GM19372 (cell line): Measurements from ENCODE around the gene S100B.
A peak's percentile ranks its signal among the peaks of the same experiment; 100 is the strongest.
"Not testable (repeated sequence)": the region's sequence is repeated elsewhere in the genome, so short reads cannot be mapped to it uniquely, and the experiment has no call there.

Experiments
- ATAC-seq: cut with Tn5 transposase; IDR thresholded peaks from one replicate; pipeline ENCODE4 v1.9.1; 2021; ENCODE audit warnings: mild to moderate bottlenecking, low read depth, moderate library complexity; ENCODE audit not compliant: unreplicated experiment

The S100B gene

DNA sequence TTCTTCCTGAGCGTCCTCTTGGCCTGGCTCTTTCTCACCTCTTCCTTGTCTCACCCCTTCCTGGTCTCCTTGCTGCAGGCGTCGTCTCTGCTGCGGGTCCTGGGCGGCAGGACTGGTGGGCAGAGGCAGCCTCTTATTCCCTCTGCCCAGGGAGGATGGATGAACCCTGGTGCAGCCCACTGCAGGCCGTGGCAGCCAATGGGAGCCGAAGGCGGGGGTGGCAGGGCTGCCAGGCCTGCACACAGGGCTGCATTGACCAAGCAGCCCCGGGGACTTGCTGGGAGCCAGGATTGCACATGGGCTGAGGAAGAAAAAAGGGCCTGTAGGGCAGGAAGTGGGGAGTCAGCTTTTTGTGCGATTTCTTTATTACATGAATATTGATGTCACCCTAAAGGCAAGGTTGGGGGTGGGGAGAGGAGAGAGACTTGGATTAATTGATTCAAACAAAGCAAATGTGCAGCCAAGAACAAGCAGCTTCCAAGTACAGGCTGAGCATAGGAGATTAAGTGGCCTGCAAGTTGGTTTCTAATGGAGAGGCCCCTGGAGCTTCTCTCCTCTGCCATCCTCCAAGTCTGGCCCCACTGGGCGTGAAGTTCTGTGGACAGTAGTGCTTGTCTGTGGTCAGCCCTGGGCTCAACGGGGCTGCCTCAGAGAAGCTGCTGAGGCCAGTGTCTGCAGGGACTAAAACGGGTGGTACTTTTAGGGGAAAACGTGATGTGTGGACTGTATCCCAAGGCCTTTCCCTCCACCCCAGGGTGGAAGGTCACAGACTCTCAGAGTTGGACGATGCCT is at the start of gene S100B:
S100B (minus strand) TSS at position 108 of the 792 bp plus-strand sequence. CDS start 2,667 bp downstream, outside the sequence.
- no peak for ATAC-seq

DNA sequence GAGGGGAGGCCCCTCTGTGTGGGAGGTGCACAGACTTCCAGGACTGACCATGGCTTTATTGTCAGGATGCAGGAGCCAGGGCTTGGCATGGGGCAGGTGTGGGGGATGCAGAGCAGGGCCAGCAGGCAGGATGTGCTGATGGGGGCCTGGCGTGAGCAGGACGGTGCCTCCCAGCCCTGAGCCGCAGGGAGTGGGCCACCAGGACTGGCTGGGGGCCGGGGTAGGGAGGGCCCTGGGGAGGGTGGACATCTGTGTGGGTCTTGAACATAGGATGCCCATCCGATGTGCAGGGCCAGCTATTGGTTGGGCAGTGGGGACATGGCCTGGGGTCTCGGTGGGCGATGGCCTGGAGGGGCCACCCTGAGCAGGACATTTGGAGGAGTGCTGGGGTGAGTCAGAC is 46.2 kb upstream of the S100B start:
- no peak for ATAC-seq

DNA sequence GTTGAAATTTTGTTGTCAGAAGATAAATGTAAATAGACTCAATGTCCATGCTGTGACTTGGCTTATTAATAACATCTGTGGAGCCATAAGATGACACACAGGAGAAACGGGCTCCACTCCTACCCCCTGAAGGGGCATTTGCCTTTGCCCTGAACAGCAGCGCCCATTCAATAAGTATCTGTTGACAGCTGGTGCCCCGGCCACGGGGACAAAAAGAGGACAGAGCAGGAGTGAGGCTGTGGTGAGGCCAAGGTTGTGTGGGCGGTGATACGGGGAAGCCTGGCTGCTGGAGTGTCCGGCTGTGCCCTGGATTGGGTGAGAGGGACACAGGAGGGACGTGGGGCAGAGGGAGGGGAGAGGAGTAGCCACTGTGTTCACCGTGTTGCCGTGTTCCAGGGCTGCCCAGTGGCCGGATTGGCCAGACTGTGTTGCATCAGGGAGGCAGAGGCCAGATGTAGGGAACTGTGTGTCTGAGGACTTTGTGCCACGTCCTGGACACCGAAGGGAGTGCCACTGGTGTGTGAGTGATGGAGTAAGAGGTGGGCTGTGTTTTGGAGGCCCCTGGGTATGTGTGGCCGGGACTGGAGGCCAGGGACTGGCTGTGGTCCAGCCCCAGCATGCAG is 45.7 kb upstream of the S100B start:
- ATAC-seq: no peak

DNA sequence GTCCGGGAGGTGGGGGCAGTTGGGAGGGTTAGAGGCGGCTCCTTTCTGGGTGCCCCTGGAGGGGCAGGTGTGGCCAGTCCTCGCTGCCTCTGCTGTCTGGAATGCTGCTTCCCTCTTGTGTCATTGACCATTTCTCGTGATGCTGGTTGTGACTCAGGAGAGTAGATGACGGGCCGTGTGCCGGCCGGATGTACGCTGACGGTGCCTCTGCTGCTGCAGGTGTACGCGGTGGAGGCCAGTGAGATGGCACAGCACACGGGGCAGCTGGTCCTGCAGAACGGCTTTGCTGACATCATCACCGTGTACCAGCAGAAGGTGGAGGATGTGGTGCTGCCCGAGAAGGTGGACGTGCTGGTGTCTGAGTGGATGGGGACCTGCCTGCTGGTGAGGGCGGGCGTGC is 44.5 kb upstream of the S100B start:
- ATAC-seq: no peak

DNA sequence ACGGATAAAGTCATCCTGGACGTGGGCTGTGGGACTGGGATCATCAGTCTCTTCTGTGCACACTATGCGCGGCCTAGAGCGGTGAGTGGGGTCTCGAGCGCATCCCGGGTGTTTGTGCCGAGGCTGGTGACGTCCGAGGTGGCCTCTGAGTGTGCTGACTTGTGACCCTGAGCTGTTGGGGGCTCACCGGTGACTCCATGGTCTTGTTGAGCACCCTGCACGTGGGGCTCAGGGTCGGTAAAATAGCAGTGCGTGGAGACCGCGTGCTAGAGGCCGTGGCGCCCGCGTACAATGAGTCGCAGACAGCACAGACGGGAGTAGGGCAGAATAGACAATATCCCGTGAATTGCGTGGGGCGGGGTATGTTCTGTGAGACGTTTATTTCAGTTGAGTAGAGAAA is 43.7 kb upstream of the S100B start:
- ATAC-seq: no peak

DNA sequence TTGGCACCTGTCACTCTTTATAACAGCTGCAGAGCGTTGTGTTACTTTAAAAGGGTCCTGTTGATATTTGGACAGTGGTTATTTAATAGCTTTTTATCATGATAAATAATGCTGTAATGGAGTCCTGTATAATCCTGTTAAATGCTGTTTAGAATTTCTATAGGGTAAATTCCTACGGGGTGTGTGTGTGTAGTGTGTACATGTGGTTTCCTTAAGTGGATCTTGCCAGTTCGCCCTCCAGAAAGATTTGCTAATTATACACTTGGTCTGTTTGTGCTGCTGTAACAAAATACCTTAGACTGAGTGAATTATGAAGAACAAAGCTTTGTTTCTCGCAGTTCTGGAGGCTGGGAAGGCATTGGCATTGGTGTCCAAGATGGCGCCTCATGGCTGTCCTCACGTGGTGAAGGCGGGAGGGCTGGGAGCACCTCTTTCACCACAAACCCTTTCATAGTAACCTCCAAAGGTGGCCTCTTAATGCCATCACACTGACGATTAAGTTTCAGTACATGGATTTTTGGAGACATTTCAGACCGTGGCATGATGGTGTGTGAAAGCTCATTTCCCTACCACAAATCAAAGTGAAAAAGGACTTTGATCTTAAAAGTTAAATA is 41.8 kb upstream of the S100B start:
- ATAC-seq: no peak

DNA sequence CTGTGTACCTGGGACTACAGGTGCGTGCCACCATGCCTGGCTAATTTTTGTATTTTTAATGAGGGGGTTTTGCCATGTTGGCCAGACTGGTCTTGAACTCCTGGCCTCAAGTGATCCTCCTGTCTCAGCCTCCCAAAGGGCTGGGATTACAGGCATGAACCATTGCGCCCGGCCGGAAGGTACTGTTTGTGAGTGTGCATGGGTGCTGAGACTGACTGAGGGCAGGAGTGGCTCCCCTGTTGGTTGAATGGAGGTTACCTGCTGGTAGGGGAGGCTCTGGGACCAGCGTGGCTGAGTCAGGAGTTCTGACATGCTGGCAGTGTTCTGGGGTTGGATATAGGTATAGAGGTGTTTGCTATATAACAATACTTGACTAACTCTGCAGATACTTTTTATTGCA is 41.0 kb upstream of the S100B start:
- no peak for ATAC-seq

DNA sequence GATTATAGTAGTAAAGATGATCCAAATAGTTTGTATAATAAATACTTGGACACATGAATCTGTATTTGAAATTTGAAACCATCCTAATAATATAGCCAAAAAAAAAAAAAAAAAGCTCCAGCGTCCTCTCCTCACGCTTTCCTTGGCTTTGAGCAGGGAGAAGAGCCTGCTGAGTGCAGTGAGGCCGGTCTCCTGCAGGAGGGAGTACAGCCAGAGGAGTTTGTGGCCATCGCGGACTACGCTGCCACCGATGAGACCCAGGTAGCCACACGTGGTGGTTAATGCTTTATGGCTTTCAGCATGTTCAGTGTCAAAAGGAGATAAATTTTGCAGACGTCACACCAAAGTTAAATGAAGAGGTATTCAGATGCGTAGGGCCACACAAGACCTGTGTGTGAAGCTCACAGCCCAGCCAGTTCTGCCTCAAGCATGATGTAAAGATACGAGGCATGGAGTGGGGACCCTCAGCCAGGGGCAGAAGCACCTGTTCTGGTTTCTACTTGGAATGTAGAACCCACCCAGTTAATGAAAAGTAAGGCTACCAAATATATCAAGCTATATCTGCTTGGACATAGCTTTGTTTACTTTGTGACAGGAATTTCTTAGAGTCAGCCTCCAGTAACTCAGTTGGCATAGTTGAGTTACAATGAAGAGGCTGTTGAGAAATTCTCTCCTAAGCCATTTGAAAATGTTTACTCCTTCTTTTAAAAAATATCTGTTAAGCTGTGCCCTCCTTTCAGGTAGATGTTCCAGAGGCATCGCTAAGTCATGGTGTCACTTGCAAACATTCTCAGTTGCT is 38.7 kb upstream of the S100B start:
- ATAC-seq: no peak

DNA sequence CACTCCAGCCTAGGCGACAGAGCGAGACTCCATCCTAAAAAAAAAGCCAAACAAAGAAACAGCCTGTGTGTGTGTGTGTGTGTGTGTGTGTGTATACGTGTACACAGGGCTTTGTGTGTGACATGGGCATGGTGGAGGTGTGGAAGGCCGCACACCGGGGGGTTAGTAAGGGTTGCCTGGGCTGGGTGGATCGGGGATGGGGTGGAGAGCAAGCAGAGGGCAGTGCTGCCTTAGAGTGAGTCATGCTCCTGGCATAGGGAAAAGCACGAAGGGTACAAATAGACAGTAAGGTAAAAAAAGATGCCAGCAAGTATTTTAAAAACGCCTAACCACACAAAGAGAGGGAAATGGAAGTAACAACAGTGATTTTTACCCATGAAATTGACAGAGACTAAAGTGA is 36.8 kb upstream of the S100B start:
- ATAC-seq: no peak

DNA sequence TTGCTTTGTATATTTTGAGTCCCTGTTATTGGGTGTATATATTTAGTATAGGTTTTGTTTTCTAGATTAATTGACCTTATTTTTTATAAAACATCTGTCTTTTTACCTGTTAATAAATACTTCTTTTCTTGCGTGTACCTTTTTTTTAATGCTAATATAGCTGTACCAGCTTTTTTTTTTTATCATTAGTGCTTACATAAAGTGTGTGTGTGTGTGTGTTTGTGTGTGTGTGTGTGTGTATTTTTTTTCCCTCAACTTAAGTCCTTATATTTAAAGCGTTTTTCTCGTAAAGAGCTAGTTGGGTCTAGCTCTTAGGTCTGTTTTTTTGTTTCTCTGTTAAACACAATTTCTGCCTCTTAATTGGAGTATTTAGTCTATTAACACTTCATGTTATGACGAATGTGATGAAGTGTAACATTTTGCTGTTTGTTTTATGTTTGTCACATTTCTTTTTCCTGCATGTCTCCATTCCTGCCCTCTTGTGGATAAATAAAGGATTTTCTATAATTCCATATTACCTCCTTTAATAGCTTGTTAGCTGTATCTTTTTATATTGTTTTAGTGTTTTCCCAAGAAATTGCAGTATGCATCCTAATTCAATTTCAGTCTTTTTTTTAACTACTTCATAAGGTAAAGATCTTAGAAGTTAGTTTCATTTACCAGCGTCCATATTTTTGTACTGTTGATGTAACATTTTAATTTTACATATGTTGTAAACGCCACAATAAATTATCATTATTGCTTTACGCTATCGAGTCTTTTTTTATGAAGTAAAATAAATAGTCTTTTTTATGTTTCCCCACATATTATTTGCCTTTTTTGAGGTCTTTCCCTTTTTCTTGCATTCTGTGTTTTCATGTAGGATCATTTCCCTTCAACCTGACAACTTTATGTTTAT is 34.9 kb upstream of the S100B start:
- ATAC-seq: no peak

DNA sequence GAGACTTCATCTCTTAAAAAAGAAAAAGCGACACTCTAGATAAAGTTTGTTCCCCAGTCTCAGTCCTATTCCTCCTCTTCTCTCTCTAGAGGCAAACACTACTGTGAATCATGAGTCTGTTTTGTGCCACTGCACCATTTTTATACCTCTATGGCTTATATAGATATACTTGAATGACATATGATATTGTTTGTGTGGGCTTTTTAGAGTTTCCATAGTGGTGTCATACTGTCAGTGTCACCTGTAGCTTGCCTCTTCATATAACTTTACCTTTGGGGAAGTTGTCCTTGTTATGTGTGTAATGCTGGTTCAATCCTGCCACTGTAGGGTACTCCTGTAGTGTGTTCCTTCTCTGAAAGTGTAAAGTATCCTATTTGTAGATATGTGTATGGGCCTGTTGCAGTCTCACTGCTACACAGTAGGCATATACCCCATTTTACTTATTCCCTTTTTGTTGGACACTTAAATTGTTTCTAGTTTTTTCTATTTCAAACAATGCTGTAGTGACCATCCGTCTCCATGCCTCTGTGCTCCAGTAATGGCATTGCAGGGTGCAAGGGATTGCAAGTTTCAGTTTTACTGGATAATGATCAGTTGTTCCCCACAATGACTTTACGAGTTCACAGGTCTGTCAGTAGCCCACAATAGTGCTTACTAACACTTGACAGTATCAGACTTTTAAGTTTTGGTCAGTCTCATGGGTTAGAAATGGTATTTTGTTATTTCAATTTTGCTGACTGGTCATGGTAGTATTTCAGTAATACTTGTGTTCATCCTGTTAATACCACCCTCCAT is 33.3 kb upstream of the S100B start:
- ATAC-seq: no peak

DNA sequence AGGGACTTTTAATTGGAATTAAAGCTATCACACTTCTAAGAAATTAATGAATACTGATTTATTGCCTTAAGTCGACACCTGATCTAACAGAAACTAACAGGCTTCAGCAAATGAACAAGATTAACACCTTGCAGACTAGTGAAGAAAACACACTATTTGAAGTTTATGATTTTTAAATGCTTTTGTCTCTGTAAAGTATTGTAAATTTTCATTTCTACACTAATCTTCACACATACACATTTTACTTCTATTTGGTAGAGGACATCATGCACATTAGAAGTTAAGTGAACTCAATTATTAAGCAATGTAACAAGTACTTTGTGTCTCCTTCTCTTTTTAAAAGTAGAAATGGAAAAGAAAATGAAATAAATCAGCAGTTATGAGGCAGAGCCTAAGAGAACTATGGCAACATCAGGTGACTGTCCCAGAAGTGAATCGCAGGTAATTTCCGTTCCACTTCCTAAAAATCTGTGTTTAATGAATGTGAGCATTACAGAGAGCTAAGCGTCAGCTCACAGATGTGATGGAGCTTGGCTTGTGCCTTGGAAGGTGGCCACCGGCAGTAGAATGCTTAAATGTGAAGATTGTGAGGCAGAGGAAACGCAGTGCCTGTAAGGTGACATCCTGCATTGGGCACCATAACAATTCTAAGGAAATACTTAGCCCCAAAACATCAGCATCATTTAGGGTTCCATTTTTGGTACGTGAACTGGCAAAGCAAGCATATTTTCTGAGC is 31.8 kb upstream of the S100B start:
- no peak for ATAC-seq

DNA sequence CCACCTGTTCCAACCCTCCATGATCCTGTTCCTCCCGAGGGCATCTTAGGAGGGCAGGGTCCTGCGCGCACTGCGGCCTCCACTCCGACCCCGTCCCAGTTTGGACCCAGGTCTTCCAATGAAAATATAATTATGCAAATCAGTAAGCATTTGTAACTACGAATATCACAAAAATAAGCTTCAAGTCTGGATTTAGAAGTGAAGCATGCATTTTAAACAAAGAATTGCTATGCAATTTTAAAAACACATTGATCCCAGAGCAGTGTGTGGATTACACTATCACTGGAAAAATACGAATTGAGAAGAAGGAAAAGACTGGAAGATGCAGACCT is 31.3 kb upstream of the S100B start:
- no peak for ATAC-seq

DNA sequence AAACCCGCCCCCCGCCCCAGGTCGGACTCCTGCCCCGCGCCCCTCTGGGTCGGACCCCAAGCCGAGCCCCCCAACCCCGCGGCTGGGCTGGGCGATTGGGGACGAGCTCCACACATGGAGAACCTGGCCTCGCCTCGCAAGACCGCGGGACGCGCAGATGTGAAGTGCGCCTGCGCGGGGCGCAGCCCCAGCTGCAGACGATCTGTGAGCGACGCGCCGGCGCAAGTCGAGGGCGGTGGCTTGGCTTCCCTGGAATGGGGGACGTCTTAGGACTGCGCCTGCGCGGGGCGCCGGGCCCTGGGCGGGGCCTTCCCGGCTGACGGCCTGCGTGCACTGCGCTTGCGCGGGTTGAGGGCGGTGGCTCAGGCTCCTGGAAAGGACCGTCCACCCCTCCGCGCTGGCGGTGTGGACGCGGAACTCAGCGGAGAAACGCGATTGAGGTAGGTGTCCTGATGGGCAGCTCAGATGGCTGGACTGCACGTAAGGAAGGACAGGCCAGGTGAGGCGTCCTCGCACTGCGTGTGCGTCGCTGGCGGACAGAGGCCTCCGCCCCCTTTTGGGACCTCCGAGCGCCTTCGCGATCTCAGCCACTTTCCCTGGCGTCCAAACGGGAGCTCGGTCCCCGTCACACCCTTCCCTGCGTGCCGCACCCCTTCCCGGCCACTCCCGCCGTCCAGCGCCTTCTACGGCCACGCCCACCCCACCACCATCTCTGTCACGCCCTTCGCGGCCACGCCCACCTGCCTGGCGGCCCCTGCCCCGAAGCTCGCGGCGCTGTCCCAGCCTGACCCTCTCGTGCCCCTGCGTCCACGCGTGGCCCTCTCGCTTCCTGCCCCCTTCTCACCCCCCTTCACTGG is 30.7 kb upstream of the S100B start, which contains the start of gene PRMT2:
PRMT2 (plus strand) TSS at position 351 of the 857 bp plus-strand sequence. CDS start 1,278 bp downstream, outside the sequence.
- ATAC-seq: peak; percentile 94

DNA sequence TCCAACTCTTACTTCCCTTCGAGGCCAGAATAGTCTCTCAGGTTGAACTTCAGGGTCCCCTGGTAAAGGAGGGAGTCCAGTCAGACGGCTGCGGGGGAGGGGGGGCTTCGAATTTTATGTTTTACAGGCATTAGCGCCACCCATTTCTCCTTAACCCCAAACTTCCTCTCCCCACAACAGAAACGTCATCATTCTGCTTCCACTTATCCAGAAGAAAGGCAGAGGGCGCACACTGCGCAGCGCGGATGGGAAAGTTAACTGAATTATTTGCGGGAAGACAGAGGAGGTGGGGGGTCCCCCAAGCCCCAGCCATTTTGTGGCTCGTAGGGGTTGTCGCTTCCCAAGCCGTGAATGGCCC is 30.1 kb upstream of the S100B start:
- ATAC-seq: no peak

DNA sequence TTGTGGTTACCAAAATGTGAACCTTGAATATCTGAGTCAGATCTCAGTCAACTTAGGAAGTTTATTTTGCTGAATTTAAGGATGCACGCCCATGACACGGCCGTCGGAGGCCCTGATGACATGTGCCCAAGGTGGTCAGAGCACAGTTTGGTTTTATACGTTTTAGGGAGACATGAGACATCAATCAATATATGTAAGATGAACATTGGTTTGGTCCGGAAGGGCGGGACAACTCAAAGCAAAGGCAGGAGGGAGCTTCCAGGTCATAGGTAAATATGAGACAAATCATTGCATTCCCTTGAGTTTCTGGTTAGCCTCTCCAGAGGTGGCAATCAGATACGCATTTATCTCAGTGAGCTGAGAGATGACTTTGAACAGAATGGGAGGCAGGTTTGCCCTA is 29.5 kb upstream of the S100B start:
- ATAC-seq: no peak

DNA sequence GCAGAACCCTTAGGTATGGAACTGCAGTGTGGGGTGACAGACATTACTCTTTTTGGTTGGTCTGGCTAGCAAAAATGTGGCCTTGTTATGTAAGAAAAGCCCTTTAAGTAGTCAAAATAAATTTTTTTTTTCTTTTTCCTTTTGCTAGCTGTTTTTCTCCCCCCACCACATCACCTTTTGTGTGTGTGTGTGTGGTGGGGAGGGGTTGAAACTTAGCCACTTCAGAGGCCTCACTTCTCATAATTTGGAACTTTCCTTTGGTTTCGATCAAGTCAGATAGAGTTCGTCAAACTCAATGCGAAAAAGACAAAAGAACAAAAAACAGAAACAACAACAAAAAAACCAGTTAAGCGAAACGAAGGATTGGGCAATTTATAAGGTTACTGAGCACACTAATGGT is 28.7 kb upstream of the S100B start:
- ATAC-seq: no peak

DNA sequence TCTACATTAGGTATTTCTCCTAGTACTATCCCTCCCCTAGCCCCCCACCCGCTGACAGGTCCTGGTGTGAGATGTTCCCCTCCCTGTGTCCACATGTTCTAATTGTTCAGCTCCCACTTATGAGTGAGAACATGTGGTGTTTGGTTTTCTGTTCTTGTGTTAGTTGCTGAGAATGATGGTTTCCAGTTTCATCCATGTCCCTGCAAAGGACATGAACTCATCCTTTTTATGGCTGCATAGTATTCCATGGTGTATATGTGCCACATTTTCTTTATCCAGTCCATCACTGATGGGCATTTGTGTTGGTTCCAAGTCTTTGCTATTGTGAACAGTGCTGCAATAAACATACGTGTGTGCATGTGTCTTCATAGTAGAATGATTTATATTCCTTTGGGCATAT is 26.0 kb upstream of the S100B start:
- not testable (repeated sequence) for ATAC-seq
